SK-N-SH (cell line): ENCODE measurements around the gene NPEPL1. TPM values are rescaled to one million over a fixed set of nuclear protein-coding genes. Genes with fewer than 3 reads are reported as not detected.
"Not testable (repeated sequence)": the region's sequence is repeated elsewhere in the genome, so short reads cannot be mapped to it uniquely, and the experiment has no call there.

Experiments used
- CTCF ChIA-PET: fragments of 300-600, 350-600 bp; formaldehyde crosslinking; extraction: SDS; loops from one replicate; lab custom pipeline; 2021; lab: Yijun Ruan, JAX
- POLR2A ChIA-PET: fragments of 350-600 bp; sonication (Branson Sonifier 250); formaldehyde crosslinking; extraction: SDS; loops from one replicate; lab custom pipeline; 2020; ENCODE audit warnings: antibody characterized with exemption, inconsistent platforms; lab: Yijun Ruan, JAX
- DNase-seq: peaks from one replicate; pipeline ENCODE4 v3.0.0; 2012
- H2AFZ ChIP-seq: fragments of 200-600 bp; sonication (generic); 2 replicates; pipeline ENCODE4 v1.8.1; 2016; ENCODE audit warnings: antibody characterized with exemption, mild to moderate bottlenecking, low read depth
- H3F3A ChIP-seq: fragments of 200-600 bp; sonication (generic); replicated peaks from 2 replicates; pipeline ENCODE3; 2016; ENCODE audit warnings: antibody characterized with exemption, mild to moderate bottlenecking; ENCODE audit not compliant: insufficient read depth
- H3K27ac ChIP-seq, 2 experiments: fragments of 200-500 bp in 1 of 2; fragments of 200-600 bp in 1 of 2; sonication (Bioruptor generic) in 1 of 2; sonication (generic), shearing (Covaris generic) in 1 of 2; 2 replicates each; pipeline versions ENCODE4 v1.5.1 to v1.6.1; 2014 to 2016; ENCODE audit warnings: low read depth in 2 of 2, inconsistent platforms in 1 of 2, low read length in 1 of 2, mild to moderate bottlenecking in 1 of 2, mixed read lengths in 1 of 2
- H3K27me3 ChIP-seq: fragments of 200-600 bp; sonication (generic), shearing (Covaris generic); 2 replicates; pipeline ENCODE4 v1.6.1; 2016; ENCODE audit warnings: mixed run types; ENCODE audit not compliant: insufficient read depth
- H3K36me3 ChIP-seq, 2 experiments: fragments of 200-500 bp in 1 of 2; fragments of 200-600 bp in 1 of 2; sonication (Bioruptor generic) in 1 of 2; sonication (generic) in 1 of 2; replicated peaks in 1 of 2; 2 replicates each; pipeline versions ENCODE3 to v1.5.1; 2014 to 2016; ENCODE audit warnings: low read length in 1 of 2, mild to moderate bottlenecking in 1 of 2; ENCODE audit not compliant: insufficient read depth in 2 of 2, control insufficient read depth in 1 of 2
- H3K4me1 ChIP-seq, 2 experiments: fragments of 200-500 bp in 1 of 2; fragments of 200-600 bp in 1 of 2; sonication (Bioruptor generic) in 1 of 2; sonication (generic), shearing (Covaris generic) in 1 of 2; 2 replicates each; pipeline versions ENCODE4 v1.5.1 to v1.6.1; 2014 to 2016; ENCODE audit warnings: low read depth in 1 of 2, low read length in 1 of 2, mixed run types in 1 of 2; ENCODE audit not compliant: insufficient read depth in 2 of 2, control insufficient read depth in 1 of 2
- H3K4me2 ChIP-seq: fragments of 200-600 bp; sonication (generic), shearing (Covaris generic); 2 replicates; pipeline ENCODE4 v1.6.1; 2017; ENCODE audit warnings: mixed run types
- H3K4me3 ChIP-seq, 2 experiments: fragments of 200-500 bp in 1 of 2; fragments of 200-600 bp in 1 of 2; sonication (Bioruptor generic) in 1 of 2; sonication (generic), shearing (Covaris generic) in 1 of 2; 2 replicates each; pipeline versions ENCODE4 v1.5.1 to v1.8.1; 2014 to 2016; ENCODE audit warnings: low read depth in 2 of 2, inconsistent platforms in 1 of 2, low read length in 1 of 2, mild to moderate bottlenecking in 1 of 2, mixed read lengths in 1 of 2, moderate library complexity in 1 of 2
- H3K79me2 ChIP-seq: fragments of 200-600 bp; sonication (generic); 2 replicates; pipeline ENCODE4 v1.8.1; 2017; ENCODE audit warnings: mild to moderate bottlenecking; ENCODE audit not compliant: insufficient read depth
- H3K9ac ChIP-seq: fragments of 200-600 bp; sonication (generic); 2 replicates; pipeline ENCODE4 v1.6.1; 2017; ENCODE audit warnings: mixed run types
- H3K9me2 ChIP-seq: fragments of 200-600 bp; sonication (generic); 2 replicates; pipeline ENCODE4 v1.6.1; 2017; ENCODE audit warnings: mixed run types
- H3K9me3 ChIP-seq: fragments of 200-600 bp; sonication (generic); 2 replicates; pipeline ENCODE4 v1.6.1; 2017; ENCODE audit warnings: mixed run types, mild to moderate bottlenecking, moderate library complexity
- H4K20me1 ChIP-seq: fragments of 200-600 bp; sonication (generic); 2 replicates; pipeline ENCODE4 v1.6.1; 2017; ENCODE audit warnings: mild to moderate bottlenecking, mixed run types; ENCODE audit not compliant: insufficient read depth
- CHD2 ChIP-seq: fragments of 150-350 bp; IDR thresholded peaks from 2 replicates; pipeline ENCODE4 v1.6.1; 2018; ENCODE audit warnings: low read length; ENCODE audit not compliant: partially characterized antibody
- ELF1 ChIP-seq: IDR thresholded peaks from 2 replicates; pipeline ENCODE4 v1.4.0; 2012
- EP300 ChIP-seq, 2 experiments: IDR thresholded peaks; 2 replicates each; pipeline versions ENCODE4 v1.4.0 to v1.6.1; 2012; ENCODE audit warnings: borderline replicate concordance in 1 of 2, low read depth in 1 of 2, low read length in 1 of 2
- MEF2A ChIP-seq: IDR thresholded peaks from 2 replicates; pipeline ENCODE4 v1.4.0; 2012; ENCODE audit warnings: low read depth, borderline replicate concordance
- RCOR1 ChIP-seq: fragments of 150-350 bp; IDR thresholded peaks from 2 replicates; pipeline ENCODE4 v1.6.1; 2017; ENCODE audit warnings: antibody characterized with exemption, low read length
- RXRA ChIP-seq: IDR thresholded peaks from 2 replicates; pipeline ENCODE4 v1.4.0; 2012; ENCODE audit warnings: low read depth, mild to moderate bottlenecking, borderline replicate concordance
- SIN3A ChIP-seq: IDR thresholded peaks from 2 replicates; pipeline ENCODE4 v1.6.1; 2012; ENCODE audit warnings: low read depth, mild to moderate bottlenecking, low read length, moderate library complexity, borderline replicate concordance
- SMC3 ChIP-seq: IDR thresholded peaks from 2 replicates; pipeline ENCODE4 v1.6.1; 2012; ENCODE audit warnings: low read depth, low read length, improper control_type of control experiment
- TCF12 ChIP-seq: IDR thresholded peaks from 2 replicates; pipeline ENCODE4 v1.4.0; 2012
- TEAD4 ChIP-seq: IDR thresholded peaks from 2 replicates; pipeline ENCODE4 v1.4.0; 2012; ENCODE audit warnings: mild to moderate bottlenecking, borderline replicate concordance; ENCODE audit not compliant: insufficient read depth
- YY1 ChIP-seq: IDR thresholded peaks from 2 replicates; pipeline ENCODE4 v1.4.0; 2012; ENCODE audit warnings: low read depth, mild to moderate bottlenecking
- ZBTB33 ChIP-seq: IDR thresholded peaks from 2 replicates; pipeline ENCODE4 v1.4.0; 2012; ENCODE audit warnings: low read depth, borderline replicate concordance
- WGBS: methylation state at CpG from one replicate; pipeline ENCODE4 v1.1.6; 2017; ENCODE audit warnings: low lambda C conversion rate; 5-methylcytosine and 5-hydroxymethylcytosine counted together
- polyA plus RNA-seq, 3 experiments: library from polyadenylated mRNA; depleted of rRNA; stranded (reverse); fragments of >200 nt; gene quantifications; 2 replicates each; pipeline ENCODE4 v1.2.3, GENCODE V29; 2012

NPEPL1 gene
- polyA plus RNA-seq (2012; rRNA removed): 2.3 and 2.8 TPM in 2 replicates
- polyA plus RNA-seq (2012; cell fraction: cytosol; rRNA removed): 0.15 and 0.31 TPM in 2 replicates
- polyA plus RNA-seq (2012; cell fraction: nucleus; rRNA removed): 26.7 and 39.7 TPM in 2 replicates

GRCh38 chr20:58692579-58693225 is at the start of gene NPEPL1:
TSS of gene NPEPL1 (plus strand) at chr20:58692800. CDS start at chr20:58692901, 101 bp downstream.
- H3K4me1 ChIP-seq: no peaks in the 10 kb centered on the region; a peak in 1 of 4 replicates
- H3K36me3 ChIP-seq: no peaks in the 10 kb centered on the region
- no peaks in the 10 kb centered on the region for H3K9me3 ChIP-seq
- H3K4me2 ChIP-seq: no peak within 1 kb of the TSS
- ChIA-PET POLR2A (no interaction called here), CTCF (no interaction called here)
- TF ChIP-seq YY1 (no peak), TEAD4 (no peak), ELF1 (no peak), CHD2 (no peak), SIN3A (no peak), ZBTB33 (no peak), TCF12 (no peak), MEF2A (no peak), RXRA (no peak), SMC3 (no peak), EP300 (IDR thresholded peaks at IDR 0.05; ENCODE audit: borderline replicate concordance in 1 of 2, low read depth in 1 of 2, low read length in 1 of 2) (no peak), RCOR1 (no peak)
- no peaks in the 10 kb centered on the region for H3K79me2 ChIP-seq
- no peak within 1 kb of the TSS for H3K9ac ChIP-seq
- 99% methylated on average over 26 of the region's 93 CpGs for WGBS
- H3K4me3 ChIP-seq: no peak within 1 kb of the TSS
- H3K9me2 ChIP-seq: no peaks in the 10 kb centered on the region
- no peak within 1 kb of the TSS for H3K27ac ChIP-seq
- H4K20me1 ChIP-seq: no peaks in the 10 kb centered on the region
- H3K27me3 ChIP-seq: no peaks in the 10 kb centered on the region
- no peak for DNase-seq
- no peaks in the 10 kb centered on the region for H3F3A ChIP-seq
- H2AFZ ChIP-seq: no peak within 1 kb of the TSS

GRCh38 chr20:58642896-58643295 is 49.7 kb upstream of the NPEPL1 start:
- CTCF ChIA-PET: interaction anchor here (1.8 kb wide), 1 partner anchor 197 kb away, joined by 4 read pairs; no protein-coding TSS in a partner anchor
- H2AFZ ChIP-seq, H3K9ac ChIP-seq, H3K9me3 ChIP-seq, H3K27ac ChIP-seq, H3K9me2 ChIP-seq, DNase-seq, H3K4me3 ChIP-seq, H3K36me3 ChIP-seq, POLR2A ChIA-PET, H3K79me2 ChIP-seq, H3K4me2 ChIP-seq, H3K27me3 ChIP-seq, H4K20me1 ChIP-seq: not testable (repeated sequence)
- Histone ChIP-seq H3K4me1 (peaks cover 24 to 28% of the 10 kb centered on the region in 2 experiments; a peak in 3 of 4 replicates), H3F3A (peaks cover 23% of the 10 kb centered on the region)
- 93% methylated on average over 9 of the region's 9 CpGs for WGBS
